GM18508 (cell line): ENCODE data around the gene GTF2H2C_2.
"Not testable (repeated sequence)": the region's sequence is repeated elsewhere in the genome, so short reads cannot be mapped to it uniquely, and the experiment has no call there.

Experiments used
- ATAC-seq: cut with Tn5 transposase; IDR thresholded peaks from one replicate; pipeline ENCODE4 v1.9.1; 2021; ENCODE audit warnings: moderate number of reproducible peaks; ENCODE audit not compliant: insufficient read depth, unreplicated experiment

GTF2H2C_2 gene

DNA sequence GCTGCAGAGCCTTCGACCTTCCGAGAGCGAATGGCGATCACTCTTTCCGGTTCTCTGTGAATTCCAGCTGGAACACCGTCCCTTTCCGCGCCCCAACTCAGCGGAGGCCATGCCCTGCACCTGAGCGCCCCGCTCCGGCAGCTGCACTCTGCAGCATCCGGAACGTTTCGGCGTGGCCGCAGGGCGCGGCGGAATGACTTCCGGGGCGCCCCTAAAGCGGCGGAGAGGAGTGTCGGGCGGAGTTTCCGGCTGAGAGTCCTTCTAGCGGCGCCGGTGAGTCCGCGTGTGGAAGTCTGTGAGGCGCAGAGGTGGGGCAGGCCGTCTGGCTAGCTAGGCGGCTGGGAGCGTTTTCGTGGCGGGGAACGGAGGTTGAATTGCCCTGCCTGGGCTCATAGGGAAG lies at the start of gene GTF2H2C_2:
Gene GTF2H2C_2 (plus strand): TSS at position 252 of the 400 bp plus-strand sequence.
- peak; percentile 81 for ATAC-seq

DNA sequence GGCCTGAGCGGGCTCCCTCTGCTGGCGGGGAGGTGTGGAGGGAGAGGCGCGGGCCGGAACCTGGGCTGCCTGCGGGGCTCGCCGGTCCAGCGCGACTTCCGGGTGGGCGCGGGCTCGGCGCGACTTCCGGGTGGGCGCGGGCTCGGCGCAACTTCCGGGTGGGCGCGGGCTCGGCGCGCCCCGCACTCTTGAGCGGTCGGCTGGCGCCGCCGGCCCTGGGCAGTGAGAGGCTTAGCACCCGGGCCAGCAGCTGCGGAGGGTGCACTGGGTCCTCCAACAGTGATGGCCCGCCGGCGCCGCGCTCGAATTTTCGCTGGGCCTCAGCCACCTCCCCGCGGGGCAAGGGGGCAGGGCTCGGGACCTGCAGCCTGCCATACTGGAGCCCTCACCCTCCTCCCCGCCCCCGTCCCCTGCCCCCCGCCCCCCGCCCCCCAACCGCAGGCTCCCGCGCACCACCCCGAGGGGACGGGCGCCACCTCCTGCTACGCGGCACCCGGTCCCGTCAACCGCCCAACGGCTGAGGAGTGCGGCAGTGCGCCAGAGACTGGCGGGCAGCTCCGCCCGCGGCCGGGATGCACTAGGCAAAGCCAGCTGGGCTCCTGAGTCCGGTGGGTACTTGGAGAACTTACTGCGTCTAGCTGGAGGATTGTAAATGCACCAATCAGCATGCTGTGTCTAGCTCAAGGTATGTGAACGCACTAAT lies 14.0 kb upstream of the GTF2H2C_2 start:
- ATAC-seq = not testable (repeated sequence)

DNA sequence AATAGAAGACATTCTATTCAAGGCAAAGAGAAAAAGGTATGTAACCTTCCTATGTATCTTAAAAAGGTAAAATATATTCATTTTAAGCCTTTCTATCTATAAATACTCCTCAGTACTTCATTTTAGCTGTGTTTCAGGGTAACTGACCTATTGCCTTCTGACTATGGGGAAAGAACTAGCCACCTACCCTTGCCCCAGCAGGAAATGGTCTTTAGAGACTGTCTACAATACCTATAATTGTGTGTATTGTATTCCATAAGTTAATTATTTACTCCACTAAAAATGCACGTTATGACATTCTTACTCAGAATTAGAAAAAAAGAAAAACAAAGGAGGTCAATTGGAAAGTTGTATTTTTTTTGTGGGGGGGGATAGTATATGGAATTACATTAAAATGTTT lies 6.2 kb downstream of the GTF2H2C_2 start:
- not testable (repeated sequence) for ATAC-seq

DNA sequence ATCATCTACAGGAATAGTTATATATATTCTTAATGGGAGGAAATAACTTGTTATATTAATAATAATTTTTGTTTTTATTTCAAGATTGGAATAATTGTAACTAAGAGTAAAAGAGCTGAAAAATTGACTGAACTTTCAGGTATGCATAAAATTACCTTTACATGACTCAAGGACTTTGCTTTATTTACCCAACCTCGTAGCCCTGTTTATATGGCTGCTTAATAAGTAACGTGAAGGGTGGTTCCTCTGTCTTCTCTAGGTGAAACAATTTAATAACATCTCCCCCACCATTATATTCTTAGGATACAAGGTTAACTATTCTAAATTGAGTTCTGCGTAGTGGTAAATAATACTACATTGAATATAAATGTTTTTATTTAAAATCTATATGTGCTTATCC lies 8.0 kb downstream of the GTF2H2C_2 start:
- ATAC-seq = not testable (repeated sequence)

DNA sequence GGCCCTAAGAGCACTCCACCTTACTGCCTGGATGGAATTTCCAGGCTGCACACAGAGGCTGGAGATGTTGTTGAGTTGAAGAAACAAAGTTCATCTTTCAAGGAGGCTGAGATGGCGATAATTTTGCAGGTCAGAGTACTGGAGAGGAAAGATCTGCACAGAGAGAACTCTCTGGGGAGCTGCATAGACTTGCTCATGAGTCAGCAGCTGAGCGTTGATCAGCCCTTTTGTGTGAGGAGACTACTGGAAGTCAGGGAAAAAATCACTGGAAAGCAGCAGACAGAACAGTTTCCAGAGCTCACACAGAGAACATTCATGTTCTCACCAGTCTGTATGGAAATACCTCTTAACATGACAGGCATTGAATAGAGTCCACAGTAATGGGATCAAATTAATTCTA lies 23.4 kb downstream of the GTF2H2C_2 start:
- not testable (repeated sequence) for ATAC-seq

DNA sequence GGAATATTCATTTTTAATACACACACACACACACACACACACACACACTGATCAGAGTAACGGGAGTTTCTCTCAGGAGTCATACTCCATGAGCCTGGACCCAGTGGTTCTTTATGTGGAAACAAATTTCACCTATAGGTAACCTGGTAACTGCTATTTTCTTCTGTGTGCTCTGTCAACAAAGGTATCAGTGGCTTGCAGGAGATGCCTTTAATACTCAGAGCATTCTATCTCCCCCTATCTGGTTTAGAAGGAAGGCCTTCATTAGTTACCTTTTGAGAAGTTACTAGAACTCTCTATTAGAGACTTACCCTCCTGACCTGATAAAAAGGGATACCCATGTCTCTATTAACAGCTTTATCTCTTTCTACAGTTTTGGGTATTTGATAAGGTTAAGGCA lies 34.4 kb downstream of the GTF2H2C_2 start:
- not testable (repeated sequence) for ATAC-seq

DNA sequence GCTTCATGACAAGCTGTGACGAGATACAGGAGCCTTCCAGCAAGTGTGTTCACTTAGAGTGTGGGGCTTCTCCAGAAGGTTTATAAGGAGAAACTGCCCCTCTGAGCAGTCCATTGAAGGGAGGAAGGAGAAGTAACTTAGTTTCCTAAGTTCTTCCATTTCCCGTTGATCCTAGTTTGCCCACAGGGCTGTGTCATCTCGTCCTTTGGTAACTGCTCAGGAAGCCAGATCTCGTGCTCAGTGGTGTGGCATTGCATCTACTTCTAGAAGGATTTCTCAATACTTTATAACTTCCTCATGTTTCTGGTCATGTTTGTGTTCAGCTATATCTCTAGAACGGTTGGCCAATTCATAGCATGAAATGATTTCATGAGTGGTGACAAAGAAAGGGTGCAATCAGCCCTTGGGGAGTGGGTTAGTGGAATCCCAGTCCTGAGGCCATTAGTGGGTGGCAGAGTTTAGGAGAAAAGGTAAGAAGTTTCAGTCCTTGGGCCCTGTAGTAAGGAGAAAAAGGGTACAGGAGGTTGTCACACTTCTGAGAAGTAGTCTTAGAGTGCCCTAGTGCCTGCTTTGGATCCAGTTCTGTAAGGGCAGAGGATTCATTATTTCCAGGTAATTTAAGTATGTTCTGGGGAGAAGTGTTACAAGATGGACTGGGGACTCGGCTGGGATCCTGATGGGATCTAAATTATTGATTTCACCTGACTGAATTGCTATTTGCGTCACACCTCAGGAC lies 36.2 kb downstream of the GTF2H2C_2 start:
- ATAC-seq = not testable (repeated sequence)

DNA sequence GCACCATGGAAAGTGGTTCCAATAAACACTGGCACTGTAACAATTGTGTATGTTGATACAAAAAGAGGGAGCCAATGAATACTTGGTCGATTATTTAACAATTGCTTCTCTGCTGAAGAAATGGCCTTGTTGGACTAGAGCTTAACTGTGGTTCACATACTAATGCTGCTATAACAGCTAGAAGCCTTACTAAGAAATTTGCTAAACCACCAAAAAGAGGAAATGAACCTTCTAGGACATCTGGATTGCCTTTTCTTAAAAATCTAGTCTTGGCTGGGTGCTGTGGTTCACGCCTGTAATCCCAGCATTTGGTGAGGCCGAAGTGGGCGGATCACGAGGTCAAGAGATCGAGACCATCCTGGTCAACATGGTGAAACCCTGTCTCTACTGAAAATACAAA lies 41.9 kb downstream of the GTF2H2C_2 start:
- peak; percentile 95 for ATAC-seq

DNA sequence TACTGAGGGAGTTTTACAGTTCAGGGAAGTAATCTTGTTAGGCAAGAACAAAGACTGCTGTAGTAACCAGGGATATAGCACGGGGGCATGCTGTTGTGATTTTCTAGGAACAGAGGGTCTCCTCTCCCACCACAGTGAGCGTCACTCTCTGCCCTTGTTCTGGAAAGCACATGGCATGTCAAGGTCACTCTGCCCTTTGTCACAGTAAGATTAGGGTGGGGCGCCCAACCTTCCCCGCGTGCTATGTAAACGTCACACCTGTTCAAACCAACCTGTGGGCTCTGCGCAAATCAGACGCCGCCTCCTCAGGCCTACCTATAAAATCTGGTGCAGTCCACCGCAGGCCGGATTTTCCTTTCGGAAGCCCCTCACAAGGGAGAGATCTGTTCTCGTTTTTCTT lies 44.0 kb downstream of the GTF2H2C_2 start:
- not testable (repeated sequence) for ATAC-seq

DNA sequence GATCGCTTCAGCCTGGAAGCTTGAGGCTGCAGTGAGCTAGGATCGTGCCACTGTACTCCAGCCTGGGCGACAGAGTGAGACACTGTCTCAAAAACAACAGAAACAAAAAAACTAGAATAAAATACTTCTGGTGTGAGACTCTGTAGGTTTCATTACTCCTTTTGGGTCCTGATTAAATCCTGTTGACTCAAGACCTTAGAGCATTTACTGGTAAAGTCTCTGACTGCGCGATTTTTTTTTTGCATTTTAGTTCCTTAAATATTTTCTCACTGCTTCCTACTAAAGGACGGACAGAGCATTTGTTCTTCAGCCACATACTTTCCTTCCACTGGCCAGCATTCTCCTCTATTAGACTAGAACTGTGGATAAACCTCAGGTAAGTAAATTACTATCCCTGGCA lies 46.8 kb downstream of the GTF2H2C_2 start:
- not testable (repeated sequence) for ATAC-seq

DNA sequence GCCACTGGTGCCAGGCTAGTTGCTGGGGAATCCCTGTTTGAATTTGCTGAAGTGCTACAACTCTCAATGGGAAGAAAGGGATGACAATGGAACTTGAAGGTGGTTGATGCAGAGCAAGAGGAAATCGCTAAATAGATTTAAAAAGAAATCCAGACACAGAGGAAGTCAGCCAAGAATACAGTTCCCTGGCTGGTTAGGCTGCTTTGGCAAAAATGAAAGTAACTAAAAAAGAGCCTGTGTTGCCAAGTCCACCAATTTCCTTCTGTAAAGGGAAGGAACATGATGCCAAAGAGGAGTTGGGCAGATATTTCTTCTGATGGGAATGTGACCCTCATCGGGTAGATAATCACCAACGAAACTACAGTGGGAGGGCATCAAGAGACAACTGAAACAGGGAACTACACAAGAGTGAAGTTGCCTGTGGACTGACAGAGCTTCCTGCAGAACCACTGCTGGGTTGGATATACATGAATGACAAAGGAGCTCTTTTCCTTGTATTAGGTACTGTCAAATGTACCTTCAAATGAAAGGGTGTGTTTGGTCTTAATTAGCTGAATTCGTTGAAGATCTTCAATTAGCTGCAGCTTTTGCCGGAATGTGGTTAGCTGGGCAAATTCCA lies 49.0 kb downstream of the GTF2H2C_2 start:
- ATAC-seq = not testable (repeated sequence)

DNA sequence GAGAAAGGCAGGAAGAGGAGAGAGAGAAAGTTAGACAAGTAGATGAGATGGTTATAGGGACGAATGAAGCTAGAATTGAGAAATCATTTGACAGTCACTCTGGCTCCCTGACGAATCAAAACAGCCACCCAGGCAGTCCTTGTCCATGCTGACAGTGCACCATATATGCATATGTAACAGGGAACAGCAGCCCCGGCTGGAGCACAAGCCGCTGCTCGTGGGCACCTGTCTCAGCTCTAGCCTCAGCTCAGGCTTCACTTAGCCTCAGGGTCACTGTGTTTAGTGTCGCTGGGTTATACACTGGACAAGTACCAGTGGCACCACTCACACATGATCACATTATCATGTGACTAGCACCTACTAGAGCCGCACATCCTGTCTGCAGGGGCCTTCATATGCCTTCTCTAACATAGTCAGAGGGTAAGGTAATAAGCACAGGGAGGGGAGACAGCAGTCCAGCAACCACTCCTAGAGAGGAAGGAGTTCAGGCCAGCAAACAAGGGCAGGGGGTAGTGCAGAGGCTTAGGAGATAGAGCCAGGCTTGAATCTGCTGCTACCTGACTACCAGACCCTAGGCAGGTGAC lies 54.9 kb downstream of the GTF2H2C_2 start:
- not testable (repeated sequence) for ATAC-seq
